Left ventricle myocardium inferior (tissue), 1 donor: ENCODE measurements around the gene MALAT1. TPM values are rescaled to one million over a fixed set of nuclear protein-coding genes. Genes with fewer than 3 reads are reported as not detected.

ENCODE experiments used
- DNase-seq: peaks from one replicate; pipeline ENCODE4 v3.0.0-alpha.2; 2020
- H3K27ac ChIP-seq: fragments of 200-600 bp; replicated peaks from 2 replicates; pipeline ENCODE4 v1.8.0; 2021
- H3K27me3 ChIP-seq: fragments of 200-600 bp; 2 replicates; pipeline ENCODE4 v1.8.0; 2021; ENCODE audit warnings: low read depth
- H3K36me3 ChIP-seq: fragments of 200-600 bp; 2 replicates; pipeline ENCODE4 v1.8.0; 2021
- H3K4me1 ChIP-seq: fragments of 200-600 bp; 2 replicates; pipeline ENCODE4 v1.8.0; 2021
- H3K4me3 ChIP-seq: fragments of 200-600 bp; 2 replicates; pipeline ENCODE4 v1.8.0; 2021; ENCODE audit warnings: mild to moderate bottlenecking, moderate library complexity
- H3K9me3 ChIP-seq: fragments of 200-600 bp; replicated peaks from 2 replicates; pipeline ENCODE4 v1.8.0; 2021
- CTCF ChIP-seq: fragments of 200-600 bp; IDR thresholded peaks from 2 replicates; pipeline ENCODE4 v1.8.0; 2021; ENCODE audit warnings: antibody characterized with exemption, mild to moderate bottlenecking, borderline replicate concordance
- intact Hi-C: fragments of 100-400 bp; cut with micrococcal nuclease; formaldehyde crosslinking; loops from one replicate; pipeline ENCODE4 v1.11.0; 2022
- total RNA-seq: library from RNA; stranded (reverse); fragmentation: NEBNext Ultra II Directional; extraction: Animal tissue kit (Norgen Biotek cat#: 25700); gene quantifications from one replicate; pipeline ENCODE4 v1.2.1, GENCODE V29; 2021
- donor health status: DM: no; HTN: yes; CAD: no; lungs with severe emphysema.

MALAT1 gene
- total RNA-seq, 1 donor from 2014 or later, result 6,576 TPM

- Histone ChIP-seq H3K27me3 (no peaks in the 10 kb centered on the region), H3K27ac (peak overlapping the region; percentile 94), H3K9me3 (no peaks in the 10 kb centered on the region), H3K4me3 (peak overlapping the region; percentile 65), H3K4me1 (peaks cover 29% of the 10 kb centered on the region), H3K36me3 (peaks cover 38% of the 10 kb centered on the region)
- no peak for TF ChIP-seq CTCF
- no peak for DNase-seq
- intact Hi-C loops, result loop anchor here (10.0 kb wide), 1 partner anchor 56 kb away; the partner anchor contains the start of gene KCNK7
Observed at GRCh38 chr11:65538915-65539743, 40.3 kb downstream of the MALAT1 start.

- TF ChIP-seq CTCF, result no peak
- Histone ChIP-seq H3K4me1 (peaks cover 29% of the 10 kb centered on the region), H3K27me3 (no peaks in the 10 kb centered on the region), H3K4me3 (peak overlapping the region; percentile 65), H3K27ac (peak overlapping the region; percentile 94), H3K36me3 (peaks cover 36% of the 10 kb centered on the region), H3K9me3 (no peaks in the 10 kb centered on the region)
- no peak for DNase-seq
- intact Hi-C loops, result loop anchor here (10.0 kb wide), 1 partner anchor 55 kb away; the partner anchor contains the start of gene KCNK7
Observed at GRCh38 chr11:65539744-65540289, 41.0 kb downstream of the MALAT1 start.

- no peaks in the 10 kb centered on the region for H3K9me3 ChIP-seq
- peak overlapping the region; percentile 65 for H3K4me3 ChIP-seq
- peaks cover 35% of the 10 kb centered on the region for H3K36me3 ChIP-seq
- TF ChIP-seq CTCF, result peak; percentile 88
- peak overlapping the region; percentile 94 for H3K27ac ChIP-seq
- DNase-seq, result peak; percentile 93
- peaks cover 29% of the 10 kb centered on the region for H3K4me1 ChIP-seq
- intact Hi-C loops, result no loop called here
- H3K27me3 ChIP-seq, result no peaks in the 10 kb centered on the region
Observed at GRCh38 chr11:65540290-65541092, 41.6 kb downstream of the MALAT1 start.

GRCh38 chr11:65541093-65541982 is 42.5 kb downstream of the MALAT1 start:
- intact Hi-C loops, result no loop called here
- DNase-seq, result no peak

More at GRCh38 chr11:65541093-65541982, 42.5 kb downstream of the MALAT1 start:
- peak overlapping the region; percentile 65 for H3K4me3 ChIP-seq
- no peak for TF ChIP-seq CTCF
- peaks cover 29% of the 10 kb centered on the region for H3K4me1 ChIP-seq
- peak overlapping the region; percentile 94 for H3K27ac ChIP-seq
- no peaks in the 10 kb centered on the region for H3K9me3 ChIP-seq
- H3K36me3 ChIP-seq, result peaks cover 28% of the 10 kb centered on the region
- no peaks in the 10 kb centered on the region for H3K27me3 ChIP-seq
